Activated B cell treated with CpG ODN at 0.5 μM for 24 hours (primary cell): ENCODE measurements around the gene CHRND. TPM values are rescaled to one million over a fixed set of nuclear protein-coding genes. Genes with fewer than 3 reads are reported as not detected.

Source experiments
- ATAC-seq: fragments of 200-7000 bp; cut with Tn5 transposase; one replicate; pipeline ENCODE4 v1.10.0; 2021; ENCODE audit warnings: low read depth, mild to moderate bottlenecking, moderate library complexity
- CTCF ChIA-PET: fragments of 350-600 bp; sonication (Branson Sonifier 250); formaldehyde crosslinking; loops from one replicate; lab custom pipeline; 2021; ENCODE audit warnings: antibody characterized with exemption; lab: Charles Lee
- POLR2A ChIA-PET: fragments of 350-600 bp; sonication (Branson Sonifier 250); formaldehyde crosslinking; loops from one replicate; lab custom pipeline; 2021; ENCODE audit warnings: antibody characterized with exemption; lab: Charles Lee
- DNase-seq: peaks from one replicate; pipeline ENCODE4 v3.0.0; 2022
- H3K27ac Mint-ChIP-seq: one replicate; pipeline ENCODE4 v1.8.0; 2020; ENCODE audit warnings: mixed read lengths
- H3K27me3 Mint-ChIP-seq: one replicate; pipeline ENCODE4 v1.8.0; 2021; ENCODE audit warnings: mixed read lengths
- H3K36me3 Mint-ChIP-seq: one replicate; pipeline ENCODE4 v1.8.0; 2021; ENCODE audit warnings: low read depth, mixed read lengths
- H3K4me1 Mint-ChIP-seq: one replicate; pipeline ENCODE4 v1.8.0; 2021; ENCODE audit warnings: mixed read lengths
- H3K4me3 Mint-ChIP-seq: one replicate; pipeline ENCODE4 v1.8.0; 2020; ENCODE audit warnings: mild to moderate bottlenecking, mixed read lengths
- H3K9me3 Mint-ChIP-seq: one replicate; pipeline ENCODE4 v1.8.0; 2020; ENCODE audit warnings: mixed read lengths
- CTCF ChIP-seq: fragments of 200-600 bp; IDR thresholded peaks from one replicate; pipeline ENCODE4 v1.8.0; 2022; ENCODE audit warnings: antibody characterized with exemption, mild to moderate bottlenecking
- intact Hi-C: fragments of 100-400 bp; cut with micrococcal nuclease; formaldehyde crosslinking; loops from one replicate; pipeline ENCODE4 v1.15.1; 2024
- total RNA-seq: library from RNA; stranded (reverse); gene quantifications from 2 replicates; pipeline ENCODE4 v1.2.3, GENCODE V29; 2022

Gene CHRND
- total RNA-seq, 1 donor from 2014 or later, result not detected

GRCh38 chr2:232488721-232489300 lies 37.1 kb upstream of the CHRND start:
- intact Hi-C loops, result no loop called here
- H3K9me3 Mint-ChIP-seq, result no peaks in the 10 kb centered on the region
- H3K36me3 Mint-ChIP-seq, result no peaks in the 10 kb centered on the region
- H3K4me3 Mint-ChIP-seq, result no peak overlapping the region
- DNase-seq (no peak), ATAC-seq (no peak)
- TF ChIP-seq CTCF, result no peak
- H3K27ac Mint-ChIP-seq, result no peak overlapping the region
- POLR2A ChIA-PET, result no interaction called here
- H3K27me3 Mint-ChIP-seq, result peaks cover 40% of the 10 kb centered on the region
- peaks cover 15% of the 10 kb centered on the region for H3K4me1 Mint-ChIP-seq
- CTCF ChIA-PET, result interaction anchor here (0.6 kb wide), 1 partner anchor 260 kb away, joined by 5 read pairs; no protein-coding TSS in a partner anchor

GRCh38 chr2:232489516-232490220 lies 36.3 kb upstream of the CHRND start:
- ATAC-seq (no peak), DNase-seq (no peak)
- POLR2A ChIA-PET, result no interaction called here
- H3K4me3 Mint-ChIP-seq, result no peak overlapping the region
- peaks cover 34% of the 10 kb centered on the region for H3K27me3 Mint-ChIP-seq
- no peaks in the 10 kb centered on the region for H3K9me3 Mint-ChIP-seq
- no peaks in the 10 kb centered on the region for H3K36me3 Mint-ChIP-seq
- CTCF ChIA-PET, result no interaction called here
- intact Hi-C loops, result no loop called here
- peaks cover 15% of the 10 kb centered on the region for H3K4me1 Mint-ChIP-seq
- no peak overlapping the region for H3K27ac Mint-ChIP-seq
- no peak for TF ChIP-seq CTCF

GRCh38 chr2:232490221-232491138 lies 35.5 kb upstream of the CHRND start:
- H3K36me3 Mint-ChIP-seq, result no peaks in the 10 kb centered on the region
- H3K4me3 Mint-ChIP-seq, result no peak overlapping the region
- ChIA-PET POLR2A (no interaction called here), CTCF (no interaction called here)
- H3K4me1 Mint-ChIP-seq, result peaks cover 11% of the 10 kb centered on the region
- no peak for TF ChIP-seq CTCF
- no peaks in the 10 kb centered on the region for H3K9me3 Mint-ChIP-seq
- intact Hi-C loops, result no loop called here
- H3K27ac Mint-ChIP-seq, result no peak overlapping the region
- H3K27me3 Mint-ChIP-seq, result peaks cover 26% of the 10 kb centered on the region
- ATAC-seq (no peak), DNase-seq (no peak)

GRCh38 chr2:232491139-232491780 lies 34.7 kb upstream of the CHRND start:
- Mint-ChIP-seq H3K36me3 (no peaks in the 10 kb centered on the region), H3K4me1 (peaks cover 11% of the 10 kb centered on the region), H3K27me3 (peaks cover 25% of the 10 kb centered on the region), H3K9me3 (no peaks in the 10 kb centered on the region), H3K4me3 (no peak overlapping the region), H3K27ac (no peak overlapping the region)
- no peak for TF ChIP-seq CTCF
- ATAC-seq (no peak), DNase-seq (no peak)
- intact Hi-C loops, result no loop called here
- ChIA-PET POLR2A (no interaction called here), CTCF (no interaction called here)
